Heart left ventricle (tissue), 16 donors: Measurements from ENCODE around the gene JAKMIP1. TPM values are rescaled to one million over a fixed set of nuclear protein-coding genes. Genes with fewer than 3 reads are reported as not detected.

ENCODE experiments used
- ATAC-seq, 4 donors: fragments of 200-7000 bp; cut with Tn5 transposase; one replicate each; pipeline ENCODE4 v1.9.1; 2020 to 2022; ENCODE audit warnings: moderate library complexity in 4 of 4, mild to moderate bottlenecking in 3 of 4, moderate number of reproducible peaks in 1 of 4
- DNase-seq, 5 donors: peaks; one replicate each; pipeline ENCODE4 v3.0.0-alpha.2; 2020
- H3K27ac ChIP-seq, 12 donors: fragments of 200-600 bp; sonication (generic) in 4 of 12; one replicate each; pipeline versions ENCODE4 v1.5.0 to v1.8.0; 2016 to 2022; ENCODE audit warnings: mild to moderate bottlenecking in 2 of 12
- H3K27me3 ChIP-seq, 9 donors: fragments of 200-600 bp; sonication (generic) in 2 of 9; one replicate each; pipeline versions ENCODE4 v1.5.1 to v1.8.0; 2016 to 2022; ENCODE audit warnings: mild to moderate bottlenecking in 3 of 9
- H3K36me3 ChIP-seq, 9 donors: fragments of 200-600 bp; sonication (generic) in 2 of 9; one replicate each; pipeline versions ENCODE4 v1.5.0 to v1.8.0; 2018 to 2022; ENCODE audit warnings: mild to moderate bottlenecking in 2 of 9
- H3K4me1 ChIP-seq, 12 donors: fragments of 200-600 bp; sonication (generic) in 4 of 12; one replicate each; pipeline versions ENCODE4 v1.5.0 to v1.8.0; 2016 to 2022; ENCODE audit warnings: mild to moderate bottlenecking in 3 of 12
- H3K4me3 ChIP-seq, 12 donors: fragments of 200-600 bp; sonication (generic) in 4 of 12; one replicate each; pipeline versions ENCODE4 v1.5.0 to v1.8.0; 2017 to 2022; ENCODE audit warnings: mild to moderate bottlenecking in 9 of 12, moderate library complexity in 4 of 12
- H3K9me3 ChIP-seq, 12 donors: fragments of 200-600 bp; sonication (generic) in 4 of 12; one replicate each; pipeline versions ENCODE4 v1.5.0 to v1.8.0; 2016 to 2022; ENCODE audit warnings: mild to moderate bottlenecking in 1 of 12
- CTCF ChIP-seq, 12 donors: fragments of 200-600 bp; sonication (generic) in 4 of 12; IDR thresholded peaks; one replicate each; pipeline versions ENCODE4 v1.5.0 to v1.8.0; 2018 to 2022; ENCODE audit warnings: antibody characterized with exemption in 12 of 12, mild to moderate bottlenecking in 5 of 12
- POLR2A ChIP-seq, 2 donors: fragments of 450-650 bp; IDR thresholded peaks; one replicate each; pipeline ENCODE4 v1.6.1; 2017; ENCODE audit warnings: antibody characterized with exemption in 2 of 2, mild to moderate bottlenecking in 2 of 2, moderate library complexity in 2 of 2
- WGBS, 4 donors: extraction: QIAGEN DNeasy Blood & Tissue Kit in 2 of 4; methylation state at CpG; one replicate each; pipeline versions ENCODE4 v1.1.5 to v1.1.7; 2013 to 2018; 5-methylcytosine and 5-hydroxymethylcytosine counted together
- intact Hi-C, 10 donors: fragments of 100-400 bp; cut with DNase I; formaldehyde crosslinking; loops; one replicate each; pipeline versions ENCODE4 v1.11.1 to v1.14.2; 2022
- polyA plus RNA-seq, 2 donors: library from polyadenylated mRNA; stranded (reverse); fragments of 200-250 nt; gene quantifications; one replicate each; pipeline ENCODE4 v1.2.3, GENCODE V29; 2013
- total RNA-seq, 9 donors: library from RNA; depleted of rRNA in 2 of 9; stranded (reverse); fragments of >200 nt in 2 of 9; fragmentation: NEBNext Ultra II Directional in 3 of 9; extraction: Animal tissue kit (Norgen Biotek cat#: 25700) in 3 of 9; gene quantifications; one replicate each; pipeline versions ENCODE4 v1.1.0 to v1.2.4, GENCODE V29; 2016 to 2023
- donor health status: ischemic (EF 13 %, LVEDD 7.1; RV severe dilation, severe dysfunction).
- donor health status: healthy with polysubstance abuse.
- donor health status: DM: no; HTN: yes; CAD: no.
- donor health status: DM: no; HTN: no; CAD: no.
- donor health status: ischemic (EF 25% LVEDD 6.9; RV normal size, moderate dysfunction).
- donor health status: ischemic (EF 25% LVEDD 5.7; RV mildly dilated, moderate dysfunction).
- donor health status: healthy.
- donor health status: DM: yes; HTN: yes; CAD: no.
- donor health status: ischemic (EF 35%, LVEDD 5.7; RV mildly dilated, moderate dysfunction).
- donor health status: nonischemic (EF 11% LVEDD 7.7; RV severe dilation, severe dysfunction).
- donor health status: DM: yes; HTN: yes; CAD: no.
- donor health status: PGD.
- donor health status: ischemic (EF 29% LVEDD 5.4; RV normal size, mild dysfunction).
- donor health status: nonischemic (EF 23%, LVEDD 6.1; RV moderate dilation, normal function).

The JAKMIP1 gene
- total and polyA plus RNA-seq, 11 donors = 0.01 to 0.99 (median 0.23) TPM; not detected in 6

- no peaks in the 10 kb centered on the region for H3K36me3 ChIP-seq
- ATAC-seq = no peak
- intact Hi-C loops = no loop called here
- peaks cover 0 to 3% (median 0%) of the 10 kb centered on the region in 9 donors for H3K27me3 ChIP-seq
- DNase-seq = no peak
- H3K4me3 ChIP-seq = no peak overlapping the region
- TF ChIP-seq CTCF (IDR thresholded peaks at IDR 0.05) (no peak), POLR2A (IDR thresholded peaks at IDR 0.05) (no peak)
- H3K4me1 ChIP-seq = no peaks in the 10 kb centered on the region
- H3K27ac ChIP-seq = no peak overlapping the region
- WGBS, 4 donors = 77 to 81% (median 78%) methylated on average over 7 of the region's 7 CpGs
- no peaks in the 10 kb centered on the region for H3K9me3 ChIP-seq
Measured at GRCh38 chr4:6078560-6078959, 121.8 kb downstream of the JAKMIP1 start.

GRCh38 chr4:6076391-6076790, 124.0 kb downstream of the JAKMIP1 start:
- H3K9me3 ChIP-seq = no peaks in the 10 kb centered on the region
- WGBS, 4 donors = 47 to 57% (median 53%) methylated on average over 1 of the region's 1 CpG
- H3K36me3 ChIP-seq = no peaks in the 10 kb centered on the region
- intact Hi-C loops = no loop called here
- H3K4me1 ChIP-seq = no peaks in the 10 kb centered on the region
- no peak overlapping the region for H3K27ac ChIP-seq
- peaks cover 0 to 4% (median 0%) of the 10 kb centered on the region in 9 donors for H3K27me3 ChIP-seq
- DNase-seq (no peak), ATAC-seq (no peak)
- TF ChIP-seq CTCF (IDR thresholded peaks at IDR 0.05) (no peak), POLR2A (IDR thresholded peaks at IDR 0.05) (no peak)
- H3K4me3 ChIP-seq = no peak overlapping the region

- H3K9me3 ChIP-seq = no peaks in the 10 kb centered on the region
- DNase-seq = no peak
- H3K27ac ChIP-seq = no peak overlapping the region
- no peak for ATAC-seq
- intact Hi-C loops = no loop called here
- no peaks in the 10 kb centered on the region for H3K36me3 ChIP-seq
- no peak overlapping the region for H3K4me3 ChIP-seq
- H3K27me3 ChIP-seq = peaks cover 0 to 14% (median 0%) of the 10 kb centered on the region in 9 donors
- H3K4me1 ChIP-seq = no peaks in the 10 kb centered on the region
- no peak for TF ChIP-seq CTCF (IDR thresholded peaks at IDR 0.05)
- no peak for TF ChIP-seq POLR2A (IDR thresholded peaks at IDR 0.05)
- 80 to 90% (median 88%) methylated on average over 6 of the region's 6 CpGs for WGBS, 4 donors
Measured at GRCh38 chr4:6074758-6075157, 125.6 kb downstream of the JAKMIP1 start.

GRCh38 chr4:6071959-6072720, 128.2 kb downstream of the JAKMIP1 start:
- Histone ChIP-seq H3K36me3 (no peaks in the 10 kb centered on the region), H3K4me3 (no peak overlapping the region), H3K4me1 (no peaks in the 10 kb centered on the region), H3K9me3 (no peaks in the 10 kb centered on the region), H3K27ac (no peak overlapping the region), H3K27me3 (peaks cover 0 to 15% (median 0%) of the 10 kb centered on the region in 9 donors)
- no peak for TF ChIP-seq CTCF (IDR thresholded peaks at IDR 0.05)
- no peak for TF ChIP-seq POLR2A (IDR thresholded peaks at IDR 0.05)
- ATAC-seq (peak in 2 of 4 donors; percentile 47 to 56), DNase-seq (peak in 2 of 5 donors; percentile 44 to 64)
- intact Hi-C loops = no loop called here
- WGBS, 4 donors = 46 to 52% (median 49%) methylated on average over 8 of the region's 8 CpGs
